Measurements from ENCODE around the gene LCK. TPM values are rescaled to one million over a fixed set of nuclear protein-coding genes. Genes with fewer than 3 reads are reported as not detected.

LCK gene
- total RNA-seq, result not detected in 2 replicates

GRCh38 chr1:32250893-32251716 is at the start of gene LCK:
Gene LCK, plus strand, starts transcription at chr1:32251265. Its CDS starts 23,065 bp downstream, at chr1:32274330.

GRCh38 chr1:32205401-32206370 is 45.4 kb upstream of the LCK start, which contains the start of gene IQCC:
Gene IQCC, plus strand, starts transcription at chr1:32205671. Its CDS starts 11 bp downstream, at chr1:32205682.

GRCh38 chr1:32208891-32209328 is 42.2 kb upstream of the LCK start, which contains the start of gene DCDC2B:
Gene DCDC2B, plus strand, starts transcription at chr1:32209089. Its CDS starts 5 bp downstream, at chr1:32209094.

GRCh38 chr1:32221980-32222755 is 28.9 kb upstream of the LCK start, which contains the start of the genes EIF3I and TMEM234:
Gene EIF3I, plus strand, starts transcription at chr1:32222407. Its CDS starts 35 bp downstream, at chr1:32222442.
Gene TMEM234, minus strand, starts transcription at chr1:32222353. Its CDS starts 31 bp downstream, at chr1:32222322.

GRCh38 chr1:32246888-32247273 is 4.2 kb upstream of the LCK start, which contains the start of gene FAM167B:
Gene FAM167B, plus strand, starts transcription at chr1:32247222. Its CDS starts 200 bp downstream, at chr1:32247422.

GRCh38 chr1:32291708-32292538 is 40.9 kb downstream of the LCK start, which contains the start of gene HDAC1:
Gene HDAC1, plus strand, starts transcription at chr1:32292083. Its CDS starts 87 bp downstream, at chr1:32292170.

Other genes with a start within 250 kb of the LCK start
- gene KHDRBS1, start 237.4 kb upstream of the LCK start, total RNA-seq, result 60.7 and 68.3 TPM in 2 replicates
- 7.4 and 8.6 TPM in 2 replicates for gene TMEM39B, start 178.3 kb upstream of the LCK start, total RNA-seq
- gene KPNA6, start 143.2 kb upstream of the LCK start, total RNA-seq, result 51.3 and 51.9 TPM in 2 replicates
- gene TXLNA, start 71.6 kb upstream of the LCK start, total RNA-seq, result 82.8 and 85.0 TPM in 2 replicates
- gene CCDC28B, start 50.7 kb upstream of the LCK start, total RNA-seq, result 8.5 and 8.9 TPM in 2 replicates
- gene IQCC, start 45.6 kb upstream of the LCK start, total RNA-seq, result 1.4 and 1.7 TPM in 2 replicates
- gene DCDC2B, start 42.2 kb upstream of the LCK start, total RNA-seq, result not detected in 2 replicates
- 19.1 and 24.2 TPM in 2 replicates for gene TMEM234, start 28.9 kb upstream of the LCK start, total RNA-seq
- gene EIF3I, start 28.9 kb upstream of the LCK start, total RNA-seq, result 227 and 240 TPM in 2 replicates
- gene FAM167B, start 4.0 kb upstream of the LCK start, total RNA-seq, result 0.98 and 2.3 TPM in 2 replicates
- 67.1 and 74.5 TPM in 2 replicates for gene HDAC1, start 40.8 kb downstream of the LCK start, total RNA-seq
- 15.4 and 25.0 TPM in 2 replicates for gene MARCKSL1, start 85.0 kb downstream of the LCK start, total RNA-seq
- gene FAM229A, start 111.2 kb downstream of the LCK start, total RNA-seq, result 0.98 and 1.1 TPM in 2 replicates
- 0.13 and 0.17 TPM in 2 replicates for gene TSSK3, start 111.3 kb downstream of the LCK start, total RNA-seq
- 68.2 and 68.3 TPM in 2 replicates for gene BSDC1, start 143.2 kb downstream of the LCK start, total RNA-seq
- gene ZBTB8B, start 213.8 kb downstream of the LCK start, total RNA-seq, result 0.07 TPM in 2 replicates